Measurements from ENCODE around the gene GCLM.

GCLM gene

GRCh38 chr1:93904228-93904627, 5.0 kb downstream of the GCLM start:
- TF ChIP-seq CTCF (IDR thresholded peaks at IDR 0.05): no peak

DNA sequence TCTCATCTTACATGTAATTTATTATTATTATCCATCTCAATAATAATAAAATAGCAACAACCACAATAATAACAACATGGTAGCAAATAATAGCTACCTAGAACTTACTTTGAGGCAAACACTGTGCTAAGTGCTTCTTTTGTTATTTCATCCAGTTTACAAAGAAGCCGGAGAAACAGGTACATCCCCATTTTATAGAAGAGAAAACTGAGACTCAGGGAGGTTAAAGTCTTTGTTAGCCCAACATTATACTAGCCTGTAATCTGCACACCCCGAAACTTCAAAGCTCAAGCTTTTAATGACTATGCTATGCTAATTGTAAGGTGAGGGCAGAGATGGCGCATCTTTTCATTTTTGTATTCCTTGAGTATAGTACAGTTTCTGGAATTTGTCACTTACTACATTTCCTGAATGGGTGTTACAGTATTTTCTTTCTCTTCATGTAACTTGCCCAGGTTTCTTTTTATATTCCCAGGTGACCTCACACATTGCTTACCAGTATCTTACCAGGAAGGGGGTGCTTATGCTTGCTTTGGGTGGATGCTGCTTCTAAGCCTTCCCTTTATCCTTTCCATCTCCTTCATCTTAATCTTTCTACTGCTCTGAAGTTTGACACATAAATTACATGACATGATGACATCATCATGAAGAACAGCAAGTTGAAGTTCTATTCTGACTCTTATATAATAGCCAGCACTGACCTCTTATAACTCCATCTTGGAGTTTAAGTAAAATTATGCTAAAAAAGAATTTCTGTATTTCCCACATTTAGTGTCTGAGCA, 8.3 kb downstream of the GCLM start:
- no peak for TF ChIP-seq CTCF (IDR thresholded peaks at IDR 0.05)

DNA sequence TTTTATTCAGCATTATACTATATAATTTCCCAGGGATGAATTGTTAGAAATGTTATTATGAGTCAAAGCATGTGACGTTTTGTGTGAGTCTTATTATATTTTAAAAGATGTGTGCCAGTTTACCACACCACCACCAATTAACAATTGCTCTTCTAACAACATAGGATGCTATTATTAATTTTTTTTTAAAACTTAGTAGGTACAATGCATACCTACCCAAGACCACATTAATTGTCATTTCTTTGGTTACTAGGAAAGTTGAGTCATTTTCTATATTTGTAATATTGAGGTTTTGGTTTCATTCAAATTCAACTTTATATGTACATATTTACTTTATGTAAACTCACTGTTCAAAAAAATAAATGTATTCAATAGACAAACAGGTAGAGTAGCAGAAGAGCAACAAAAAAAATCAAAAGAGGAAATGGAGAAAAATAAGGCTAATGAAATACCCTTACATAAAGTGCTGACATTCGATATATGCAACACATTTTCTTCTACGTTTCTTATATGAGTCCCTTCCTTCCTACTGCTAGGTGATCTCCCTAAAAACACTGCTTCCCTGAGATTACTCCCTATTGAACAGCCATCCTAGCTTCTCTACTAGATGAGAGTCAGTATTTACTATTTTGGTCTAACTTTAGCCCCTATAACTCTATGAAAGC, 9.6 kb downstream of the GCLM start:
- TF ChIP-seq CTCF (IDR thresholded peaks at IDR 0.05): no peak

- TF ChIP-seq CTCF (IDR thresholded peaks at IDR 0.05): no peak
Observed at GRCh38 chr1:93888900-93889299, 20.3 kb downstream of the GCLM start.

DNA sequence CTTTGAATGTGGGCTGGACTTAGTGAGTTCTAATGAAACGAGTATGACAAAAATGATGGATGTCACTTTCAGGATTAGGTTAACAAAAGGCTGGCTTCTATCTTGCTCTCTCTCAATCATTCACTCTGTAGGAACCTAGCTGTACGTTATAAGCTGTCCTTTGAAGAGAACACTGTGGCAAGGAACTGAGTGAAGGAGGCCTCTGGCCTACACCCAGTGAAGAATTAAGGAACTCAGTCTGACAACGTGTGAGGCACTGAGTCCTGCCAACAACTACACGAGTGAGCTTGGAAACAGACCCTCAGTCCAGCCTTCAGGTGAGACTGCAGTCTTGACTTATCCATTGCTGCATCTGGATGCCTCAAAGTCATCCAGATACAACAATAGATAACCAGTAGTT, 27.0 kb downstream of the GCLM start:
- TF ChIP-seq CTCF (IDR thresholded peaks at IDR 0.05): no peak

GRCh38 chr1:93880731-93881130, 28.5 kb downstream of the GCLM start:
- TF ChIP-seq CTCF (IDR thresholded peaks at IDR 0.05): no peak

GRCh38 chr1:93878889-93879586, 30.2 kb downstream of the GCLM start, which contains the start of gene DNTTIP2:
Gene DNTTIP2, minus strand, starts transcription at chr1:93879206. Its CDS starts 58 bp downstream, at chr1:93879148.
- no peak for TF ChIP-seq CTCF (IDR thresholded peaks at IDR 0.05)

All from LNCAP (cell line).